Endothelial cell of umbilical vein (primary cell): Measurements from ENCODE around the gene GLI3. TPM values are rescaled to one million over a fixed set of nuclear protein-coding genes. Genes with fewer than 3 reads are reported as not detected.

Source experiments
- BruUV-seq: library from RNA; stranded (reverse); fragments of 400-500 nt; replicated peaks from 2 replicates; lab custom pipeline; 2021; lab: Mats Ljungman, UMichigan
- CTCF ChIA-PET: fragments of 300-600, 350-600 bp; sonication (Branson Sonifier 250); formaldehyde crosslinking; loops from one replicate; lab custom pipeline; 2021; ENCODE audit warnings: antibody characterized with exemption, inconsistent platforms; lab: Charles Lee
- POLR2A ChIA-PET: fragments of 300-600, 350-600 bp; sonication (Branson Sonifier 250); formaldehyde crosslinking; loops from one replicate; lab custom pipeline; 2021; ENCODE audit warnings: antibody characterized with exemption, inconsistent platforms; lab: Charles Lee
- DNase-seq: peaks from one replicate; pipeline ENCODE4 v3.0.0-alpha.2; 2011; ENCODE audit warnings: low read depth, low spot score
- FAIRE-seq: peaks from 2 replicates; lab custom pipeline; 2011; peaks lifted over from hg19 to GRCh38; lab: Jason Lieb, UNC
- H2AFZ ChIP-seq: 2 replicates; pipeline ENCODE4 v1.6.0; 2012; ENCODE audit warnings: low read depth, low read length, control low read depth, inconsistent platforms
- H3K27ac ChIP-seq: 2 replicates; pipeline ENCODE4 v1.5.1; 2011; ENCODE audit warnings: low read depth, mild to moderate bottlenecking, control low read depth, low read length, moderate library complexity; ENCODE audit not compliant: insufficient read depth
- H3K27me3 ChIP-seq, 2 experiments: 2 replicates each; pipeline versions ENCODE4 v1.6.0 to v1.6.1; 2011; ENCODE audit warnings: low read length in 2 of 2, mixed read lengths in 1 of 2; ENCODE audit not compliant: control insufficient read depth in 2 of 2, insufficient read depth in 2 of 2
- H3K36me3 ChIP-seq, 2 experiments: 2 replicates in 1 of 2; 3 replicates in 1 of 2; pipeline ENCODE4 v1.5.1; 2011; ENCODE audit warnings: low read length in 2 of 2, mild to moderate bottlenecking in 1 of 2, moderate library complexity in 1 of 2; ENCODE audit not compliant: control insufficient read depth in 2 of 2, insufficient read depth in 2 of 2; ENCODE audit errors: extremely low read depth in 1 of 2
- H3K4me1 ChIP-seq: 3 replicates; pipeline ENCODE4 v1.5.1; 2011; ENCODE audit warnings: mild to moderate bottlenecking, low read length; ENCODE audit not compliant: control insufficient read depth, insufficient read depth; ENCODE audit errors: extremely low read depth
- H3K4me2 ChIP-seq: 2 replicates; pipeline ENCODE4 v1.6.1; 2011; ENCODE audit warnings: low read length, control low read depth, mixed read lengths; ENCODE audit not compliant: insufficient read depth
- H3K4me3 ChIP-seq, 3 experiments: fragments of 200-600 bp in 1 of 3; sonication (generic), shearing (Covaris generic) in 1 of 3; replicated peaks in 1 of 3; 2 replicates each; pipeline ENCODE4 v1.5.1; 2011 to 2016; ENCODE audit warnings: control low read depth in 3 of 3, low read length in 3 of 3, mild to moderate bottlenecking in 2 of 3, inconsistent platforms in 1 of 3, low read depth in 1 of 3, moderate library complexity in 1 of 3; ENCODE audit not compliant: insufficient read depth in 1 of 3
- H3K79me2 ChIP-seq: 2 replicates; pipeline ENCODE4 v1.6.0; 2012; ENCODE audit warnings: low read length, inconsistent platforms; ENCODE audit not compliant: control insufficient read depth, insufficient read depth
- H3K9ac ChIP-seq: replicated peaks from 2 replicates; pipeline ENCODE3; 2011; ENCODE audit warnings: low read length, control low read depth; ENCODE audit not compliant: insufficient read depth; ENCODE audit errors: extremely low read depth
- H3K9me1 ChIP-seq: replicated peaks from 3 replicates; pipeline ENCODE4 v1.6.0; 2011; ENCODE audit warnings: mild to moderate bottlenecking, low read length; ENCODE audit not compliant: control insufficient read depth, insufficient read depth; ENCODE audit errors: extremely low read depth
- H3K9me3 ChIP-seq: replicated peaks from 2 replicates; pipeline ENCODE4 v1.5.1; 2012; ENCODE audit warnings: low read length, inconsistent platforms; ENCODE audit not compliant: control insufficient read depth, insufficient read depth
- H4K20me1 ChIP-seq: replicated peaks from 2 replicates; pipeline ENCODE3; 2011; ENCODE audit warnings: mild to moderate bottlenecking, low read length; ENCODE audit not compliant: control insufficient read depth, insufficient read depth; ENCODE audit errors: extremely low read depth
- EZH2 ChIP-seq: IDR thresholded peaks from 2 replicates; pipeline ENCODE4 v1.6.1; 2012; ENCODE audit warnings: borderline replicate concordance, low read depth, mild to moderate bottlenecking, moderate library complexity, low read length, inconsistent platforms; ENCODE audit not compliant: severe bottlenecking
- FOS ChIP-seq: IDR thresholded peaks from 2 replicates; pipeline ENCODE4 v1.6.1; 2011; ENCODE audit warnings: mild to moderate bottlenecking, low read length, moderate library complexity, borderline replicate concordance; ENCODE audit not compliant: insufficient read depth
- GATA2 ChIP-seq: IDR thresholded peaks from 2 replicates; pipeline ENCODE4 v1.7.0; 2011; ENCODE audit warnings: low read depth, mild to moderate bottlenecking, moderate library complexity, mixed read lengths, low read length; ENCODE audit not compliant: insufficient read length, insufficient read depth
- JUN ChIP-seq: IDR thresholded peaks from 2 replicates; pipeline ENCODE4 v1.6.1; 2011; ENCODE audit warnings: borderline replicate concordance, low read depth; ENCODE audit not compliant: insufficient read length, insufficient read depth
- MYC ChIP-seq: IDR thresholded peaks from one replicate; pipeline ENCODE4 v1.6.1; 2011; ENCODE audit warnings: mild to moderate bottlenecking, low read depth, low read length
- POLR2A ChIP-seq: IDR thresholded peaks from 2 replicates; pipeline ENCODE4 v1.6.1; 2012; ENCODE audit warnings: low read depth, mild to moderate bottlenecking, control low read depth, low read length
- POLR2AphosphoS5 ChIP-seq: IDR thresholded peaks from 2 replicates; pipeline ENCODE4 v1.6.1; 2012; ENCODE audit warnings: low read depth, mild to moderate bottlenecking, control low read depth, low read length, moderate library complexity; ENCODE audit not compliant: insufficient read depth
- dilution Hi-C: fragments of 300-500 bp; cut with MboI; formaldehyde crosslinking; loops from one replicate; pipeline ENCODE4 v1.15.0; 2019; ENCODE audit warnings: low sequenced_read_pairs; ENCODE audit not compliant: extremely low pct_ligation_motif_present
- intact Hi-C: fragments of 100-400 bp; cut with micrococcal nuclease; formaldehyde crosslinking; loops from one replicate; pipeline ENCODE4 v1.10.0; 2022
- polyA plus RNA-seq, 4 experiments: library from polyadenylated mRNA; depleted of rRNA in 3 of 4; stranded (reverse) in 3 of 4; unstranded in 1 of 4; fragments of >200 nt; gene quantifications; 2 replicates each; pipeline versions ENCODE4 v1.2.1 to v1.2.3, GENCODE V29; 2011 to 2012; ENCODE audit warnings: missing spikeins in 1 of 4
- total RNA-seq: library from RNA; stranded (reverse); gene quantifications from 2 replicates; pipeline ENCODE4 v1.2.3, GENCODE V29; 2021
- TF ChIP-seq, protein P1 (sequence below): IDR thresholded peaks from 2 replicates; pipeline ENCODE4 v1.6.1; 2011; ENCODE audit not compliant: insufficient read depth, insufficient read length
- TF ChIP-seq, protein P2 (sequence below), 2 donors: IDR thresholded peaks; 1 replicate in 1 of 2; 2 replicates in 1 of 2; pipeline ENCODE4 v1.5.1; 2011; ENCODE audit warnings: low read length in 2 of 2, mild to moderate bottlenecking in 2 of 2, moderate library complexity in 2 of 2, control low read depth in 1 of 2, inconsistent platforms in 1 of 2, low read depth in 1 of 2; ENCODE audit not compliant: insufficient read depth in 1 of 2; ENCODE audit errors: extremely low read depth in 1 of 2

The GLI3 gene
- total and polyA plus RNA-seq, 2 donors (not counting 3 experiments of a cell fraction or from before 2014, with no cell fraction given), result 6.0 to 24.9 TPM

DNA sequence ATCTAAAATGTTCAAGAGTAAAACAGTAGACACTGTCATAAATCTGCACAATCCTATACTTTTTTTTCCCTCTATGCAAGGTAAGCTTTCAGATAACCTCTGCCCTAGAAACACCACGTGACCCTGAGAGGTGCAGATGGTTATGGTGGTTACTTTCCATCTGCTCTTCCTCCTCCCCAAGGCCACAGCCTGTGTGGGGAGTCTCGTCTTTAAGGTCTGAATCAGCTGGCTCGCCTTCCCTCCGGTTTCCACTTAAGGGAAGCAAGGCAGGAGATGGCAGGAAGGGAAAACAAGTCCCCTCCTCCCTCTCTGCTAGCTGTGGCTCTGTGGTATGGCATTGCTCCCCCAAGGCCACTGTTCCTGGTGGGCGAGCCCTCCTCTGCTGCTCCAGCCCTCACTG lies 181.8 kb downstream of the GLI3 start:
- Histone ChIP-seq H3K9me3 (no peaks in the 10 kb centered on the region), H3K27ac (no peak overlapping the region), H3K27me3 (no peaks in the 10 kb centered on the region), H3K36me3 (no peaks in the 10 kb centered on the region), H3K4me2 (no peak overlapping the region), H3K4me3 (no peak overlapping the region), H4K20me1 (no peaks in the 10 kb centered on the region), H3K9me1 (no peaks in the 10 kb centered on the region), H3K9ac (no peak overlapping the region), H3K4me1 (no peaks in the 10 kb centered on the region), H3K79me2 (no peaks in the 10 kb centered on the region), H2AFZ (no peak overlapping the region)
- ChIA-PET CTCF (no interaction called here), POLR2A (no interaction called here)
- DNase-seq, result no peak
- no TSS peak for BruUV-seq
- dilution Hi-C loops, result no loop called here
- no peak for FAIRE-seq
- TF ChIP-seq JUN, result no peak
- TF ChIP-seq GATA2, result no peak
- no peak for TF ChIP-seq FOS
- TF ChIP-seq, protein P1, sequence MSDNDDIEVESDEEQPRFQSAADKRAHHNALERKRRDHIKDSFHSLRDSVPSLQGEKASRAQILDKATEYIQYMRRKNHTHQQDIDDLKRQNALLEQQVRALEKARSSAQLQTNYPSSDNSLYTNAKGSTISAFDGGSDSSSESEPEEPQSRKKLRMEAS, result no peak
- TF ChIP-seq POLR2A, result no peak
- no peak for TF ChIP-seq POLR2AphosphoS5
- no peak for TF ChIP-seq EZH2
- no peak for TF ChIP-seq MYC
- TF ChIP-seq, protein P2, sequence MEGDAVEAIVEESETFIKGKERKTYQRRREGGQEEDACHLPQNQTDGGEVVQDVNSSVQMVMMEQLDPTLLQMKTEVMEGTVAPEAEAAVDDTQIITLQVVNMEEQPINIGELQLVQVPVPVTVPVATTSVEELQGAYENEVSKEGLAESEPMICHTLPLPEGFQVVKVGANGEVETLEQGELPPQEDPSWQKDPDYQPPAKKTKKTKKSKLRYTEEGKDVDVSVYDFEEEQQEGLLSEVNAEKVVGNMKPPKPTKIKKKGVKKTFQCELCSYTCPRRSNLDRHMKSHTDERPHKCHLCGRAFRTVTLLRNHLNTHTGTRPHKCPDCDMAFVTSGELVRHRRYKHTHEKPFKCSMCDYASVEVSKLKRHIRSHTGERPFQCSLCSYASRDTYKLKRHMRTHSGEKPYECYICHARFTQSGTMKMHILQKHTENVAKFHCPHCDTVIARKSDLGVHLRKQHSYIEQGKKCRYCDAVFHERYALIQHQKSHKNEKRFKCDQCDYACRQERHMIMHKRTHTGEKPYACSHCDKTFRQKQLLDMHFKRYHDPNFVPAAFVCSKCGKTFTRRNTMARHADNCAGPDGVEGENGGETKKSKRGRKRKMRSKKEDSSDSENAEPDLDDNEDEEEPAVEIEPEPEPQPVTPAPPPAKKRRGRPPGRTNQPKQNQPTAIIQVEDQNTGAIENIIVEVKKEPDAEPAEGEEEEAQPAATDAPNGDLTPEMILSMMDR (IDR thresholded peaks at IDR 0.05; ENCODE audit: extremely low read depth in 1 of 2, insufficient read depth in 1 of 2, low read depth in 1 of 2, low read length in 2 of 2), result no peak
- intact Hi-C loops, result no loop called here
